H9 (cell line): ENCODE measurements around the gene ADARB2. TPM values are rescaled to one million over a fixed set of nuclear protein-coding genes. Genes with fewer than 3 reads are reported as not detected.

Experiments used
- DNase-seq: peaks from one replicate; pipeline ENCODE4 v3.0.0-alpha.2; 2017
- H2AFZ ChIP-seq: one replicate; pipeline ENCODE4 v1.6.1; 2013; ENCODE audit warnings: mild to moderate bottlenecking, low read length, control low read depth, moderate library complexity
- H2AK5ac ChIP-seq: 2 replicates; pipeline ENCODE4 v1.6.1; 2013; ENCODE audit warnings: low read length, control low read depth, mixed read lengths; ENCODE audit not compliant: insufficient read length
- H2BK120ac ChIP-seq: one replicate; pipeline ENCODE4 v1.6.1; 2013; ENCODE audit warnings: low read depth, mild to moderate bottlenecking, low read length, control low read depth, inconsistent platforms; ENCODE audit not compliant: poor library complexity, severe bottlenecking
- H2BK12ac ChIP-seq: 2 replicates; pipeline ENCODE4 v1.6.1; 2013; ENCODE audit warnings: low read length, control low read depth, mixed read lengths, low read depth; ENCODE audit not compliant: insufficient read length
- H2BK15ac ChIP-seq: 2 replicates; pipeline ENCODE4 v1.6.1; 2013; ENCODE audit warnings: low read depth, low read length, control low read depth
- H2BK20ac ChIP-seq: one replicate; pipeline ENCODE4 v1.6.1; 2013; ENCODE audit warnings: low read depth, mild to moderate bottlenecking, low read length, control low read depth, inconsistent platforms; ENCODE audit not compliant: poor library complexity, severe bottlenecking
- H2BK5ac ChIP-seq: 2 replicates; pipeline ENCODE4 v1.6.1; 2013; ENCODE audit warnings: low read length, control low read depth, mixed read lengths; ENCODE audit not compliant: insufficient read length
- H3K14ac ChIP-seq: 2 replicates; pipeline ENCODE4 v1.6.1; 2013; ENCODE audit warnings: low read length, control low read depth; ENCODE audit not compliant: insufficient read depth
- H3K18ac ChIP-seq: 2 replicates; pipeline ENCODE4 v1.6.1; 2013; ENCODE audit warnings: low read depth, mild to moderate bottlenecking, mixed read lengths, low read length, control low read depth; ENCODE audit not compliant: insufficient read length
- H3K23ac ChIP-seq: 2 replicates; pipeline ENCODE4 v1.6.1; 2013; ENCODE audit warnings: low read length, control low read depth, mixed read lengths, low read depth; ENCODE audit not compliant: insufficient read length
- H3K23me2 ChIP-seq: 2 replicates; pipeline ENCODE4 v1.6.1; 2013; ENCODE audit warnings: low read depth, mild to moderate bottlenecking, mixed read lengths, low read length, control low read depth; ENCODE audit not compliant: insufficient read length, poor library complexity, severe bottlenecking
- H3K27ac ChIP-seq: 2 replicates; pipeline ENCODE4 v1.5.1; 2013; ENCODE audit warnings: low read length, control low read depth, mixed read lengths, low read depth; ENCODE audit not compliant: insufficient read length
- H3K27me3 ChIP-seq: 2 replicates; pipeline ENCODE4 v1.6.1; 2013; ENCODE audit warnings: low read length, control low read depth, inconsistent platforms; ENCODE audit not compliant: insufficient read depth
- H3K4ac ChIP-seq: 2 replicates; pipeline ENCODE4 v1.6.1; 2013; ENCODE audit warnings: low read depth, mild to moderate bottlenecking, control low read depth, inconsistent platforms, low read length, moderate library complexity
- H3K4me1 ChIP-seq: 2 replicates; pipeline ENCODE4 v1.6.1; 2013; ENCODE audit warnings: low read length, control low read depth, inconsistent platforms; ENCODE audit not compliant: insufficient read depth
- H3K4me2 ChIP-seq: 2 replicates; pipeline ENCODE4 v1.6.1; 2013; ENCODE audit warnings: low read length, control low read depth, mixed read lengths; ENCODE audit not compliant: insufficient read length, insufficient read depth
- H3K56ac ChIP-seq: 2 replicates; pipeline ENCODE4 v1.6.1; 2013; ENCODE audit warnings: low read depth, mild to moderate bottlenecking, mixed read lengths, low read length, control low read depth; ENCODE audit not compliant: insufficient read length
- H3K79me1 ChIP-seq: 2 replicates; pipeline ENCODE4 v1.6.1; 2013; ENCODE audit warnings: low read depth, mild to moderate bottlenecking, moderate library complexity, low read length, control low read depth, inconsistent platforms; ENCODE audit not compliant: insufficient read depth, poor library complexity, severe bottlenecking
- H3K79me2 ChIP-seq: 2 replicates; pipeline ENCODE4 v1.6.1; 2013; ENCODE audit warnings: low read length, control low read depth, inconsistent platforms; ENCODE audit not compliant: insufficient read depth
- H3K9ac ChIP-seq: 2 replicates; pipeline ENCODE4 v1.6.1; 2013; ENCODE audit warnings: low read length, control low read depth, mixed read lengths; ENCODE audit not compliant: insufficient read length; ENCODE audit errors: extremely low read depth
- H3K9me3 ChIP-seq: one replicate; pipeline ENCODE4 v1.6.1; 2013; ENCODE audit warnings: low read depth, low read length, inconsistent platforms; ENCODE audit not compliant: control insufficient read depth
- H3T11ph ChIP-seq: one replicate; pipeline ENCODE4 v1.6.1; 2013; ENCODE audit warnings: mild to moderate bottlenecking, low read length, control low read depth, inconsistent platforms
- H4K20me1 ChIP-seq: one replicate; pipeline ENCODE4 v1.6.1; 2013; ENCODE audit not compliant: control insufficient read depth, insufficient read length, insufficient read depth
- H4K5ac ChIP-seq: 2 replicates; pipeline ENCODE4 v1.6.1; 2013; ENCODE audit warnings: low read depth, mild to moderate bottlenecking, mixed read lengths, low read length, control low read depth; ENCODE audit not compliant: insufficient read length
- H4K8ac ChIP-seq: replicated peaks from 2 replicates; pipeline ENCODE4 v1.6.1; 2013; ENCODE audit warnings: low read length, control low read depth, mixed read lengths, low read depth; ENCODE audit not compliant: insufficient read length
- H4K91ac ChIP-seq: 2 replicates; pipeline ENCODE4 v1.6.1; 2013; ENCODE audit warnings: low read depth, mild to moderate bottlenecking, moderate library complexity, mixed read lengths, low read length, control low read depth; ENCODE audit not compliant: insufficient read length
- H3K27ac Mint-ChIP-seq, 3 experiments: 2 replicates in 2 of 3; 3 replicates in 1 of 3; pipeline ENCODE4 v1.8.0; 2020 to 2021; ENCODE audit warnings: mixed read lengths in 3 of 3, mild to moderate bottlenecking in 1 of 3, moderate library complexity in 1 of 3
- H3K27me3 Mint-ChIP-seq: 2 replicates; pipeline ENCODE4 v1.8.0; 2021; ENCODE audit warnings: low read depth, mild to moderate bottlenecking, moderate library complexity, mixed read lengths
- H3K36me3 Mint-ChIP-seq, 3 experiments: 2 replicates in 2 of 3; 3 replicates in 1 of 3; pipeline ENCODE4 v1.8.0; 2020 to 2021; ENCODE audit warnings: low read depth in 3 of 3, mixed read lengths in 3 of 3; ENCODE audit not compliant: insufficient read depth in 1 of 3
- H3K4me1 Mint-ChIP-seq, 2 experiments: 2 replicates each; pipeline ENCODE4 v1.8.0; 2020; ENCODE audit warnings: mixed read lengths in 2 of 2
- H3K4me3 Mint-ChIP-seq, 2 experiments: 2 replicates in 1 of 2; 3 replicates in 1 of 2; pipeline ENCODE4 v1.8.0; 2020 to 2021; ENCODE audit warnings: mild to moderate bottlenecking in 2 of 2, mixed read lengths in 2 of 2, moderate library complexity in 1 of 2
- H3K9me3 Mint-ChIP-seq, 2 experiments: 2 replicates in 1 of 2; 3 replicates in 1 of 2; pipeline ENCODE4 v1.8.0; 2020; ENCODE audit warnings: mild to moderate bottlenecking in 2 of 2, mixed read lengths in 2 of 2, moderate library complexity in 1 of 2
- CTCF ChIP-seq: fragments of 200-600 bp; sonication (generic); conservative IDR thresholded peaks from 3 replicates; pipeline ENCODE4 v1.8.0; 2021; ENCODE audit warnings: antibody characterized with exemption, mild to moderate bottlenecking
- WGBS: extraction: QIAGEN DNeasy Blood & Tissue Kit; methylation state at CpG from one replicate; pipeline ENCODE4 v1.1.7; 2013; ENCODE audit warnings: missing lambda C conversion rate, low lambda C conversion rate, mixed read lengths; ENCODE audit not compliant: insufficient read length; ENCODE audit errors: extremely low coverage; 5-methylcytosine and 5-hydroxymethylcytosine counted together
- total RNA-seq: library from RNA; stranded (reverse); gene quantifications from 2 replicates; pipeline ENCODE4 v1.2.1, GENCODE V29; 2021

Gene ADARB2
- total RNA-seq, 1 experiment from 2014 or later: 0.87 TPM

- H3K23ac ChIP-seq: no peak overlapping the region
- peaks cover 4 to 7% of the 10 kb centered on the region in 2 experiments; a peak in 3 of 5 replicates for H3K9me3 Mint-ChIP-seq
- no peak overlapping the region for H2BK120ac ChIP-seq
- H4K5ac ChIP-seq: no peak overlapping the region
- H3K4ac ChIP-seq: no peak overlapping the region
- H3K27me3 Mint-ChIP-seq: peaks cover 6% of the 10 kb centered on the region
- H3K14ac ChIP-seq: no peak overlapping the region
- H3K36me3 Mint-ChIP-seq: peaks cover 0 to 4% (median 2%) of the 10 kb centered on the region in 3 experiments; a peak in 1 of 7 replicates
- H3K27ac Mint-ChIP-seq: peak overlapping the region in 1 of 3 experiments; percentile 60; a peak in 1 of 7 replicates
- no peak overlapping the region for H4K91ac ChIP-seq
- no peak overlapping the region for H3K27ac ChIP-seq
- H3K56ac ChIP-seq: no peak overlapping the region
- no peak overlapping the region for H4K8ac ChIP-seq
- no peaks in the 10 kb centered on the region for H3K9me3 ChIP-seq
- H3K18ac ChIP-seq: no peak overlapping the region
- H3K4me1 ChIP-seq: no peaks in the 10 kb centered on the region
- H3K27me3 ChIP-seq: no peaks in the 10 kb centered on the region
- H2BK20ac ChIP-seq: no peak overlapping the region
- no peak overlapping the region for H2BK15ac ChIP-seq
- H3K4me2 ChIP-seq: no peak overlapping the region
- H2AK5ac ChIP-seq: no peak overlapping the region
- H3K4me1 Mint-ChIP-seq: peaks cover 11 to 22% of the 10 kb centered on the region in 2 experiments
- no peaks in the 10 kb centered on the region for H3K79me1 ChIP-seq
- no peak overlapping the region for H3K4me3 Mint-ChIP-seq
- H3K9ac ChIP-seq: no peak overlapping the region
- no peak overlapping the region for H2BK12ac ChIP-seq
- no peak for DNase-seq
- no peak for TF ChIP-seq CTCF
- no peak overlapping the region for H2BK5ac ChIP-seq
- WGBS: no CpG with 5 or more reads among the region's 7 CpGs
- no peaks in the 10 kb centered on the region for H4K20me1 ChIP-seq
- no peak overlapping the region for H2AFZ ChIP-seq
- H3T11ph ChIP-seq: no peak overlapping the region
- no peaks in the 10 kb centered on the region for H3K79me2 ChIP-seq
- H3K23me2 ChIP-seq: no peaks in the 10 kb centered on the region
Measured at GRCh38 chr10:1548146-1548545, 189.2 kb downstream of the ADARB2 start.
